ENCODE measurements around the gene SYCP2L.
"Not testable (repeated sequence)": the region's sequence is repeated elsewhere in the genome, so short reads cannot be mapped to it uniquely, and the experiment has no call there.

The SYCP2L gene

DNA sequence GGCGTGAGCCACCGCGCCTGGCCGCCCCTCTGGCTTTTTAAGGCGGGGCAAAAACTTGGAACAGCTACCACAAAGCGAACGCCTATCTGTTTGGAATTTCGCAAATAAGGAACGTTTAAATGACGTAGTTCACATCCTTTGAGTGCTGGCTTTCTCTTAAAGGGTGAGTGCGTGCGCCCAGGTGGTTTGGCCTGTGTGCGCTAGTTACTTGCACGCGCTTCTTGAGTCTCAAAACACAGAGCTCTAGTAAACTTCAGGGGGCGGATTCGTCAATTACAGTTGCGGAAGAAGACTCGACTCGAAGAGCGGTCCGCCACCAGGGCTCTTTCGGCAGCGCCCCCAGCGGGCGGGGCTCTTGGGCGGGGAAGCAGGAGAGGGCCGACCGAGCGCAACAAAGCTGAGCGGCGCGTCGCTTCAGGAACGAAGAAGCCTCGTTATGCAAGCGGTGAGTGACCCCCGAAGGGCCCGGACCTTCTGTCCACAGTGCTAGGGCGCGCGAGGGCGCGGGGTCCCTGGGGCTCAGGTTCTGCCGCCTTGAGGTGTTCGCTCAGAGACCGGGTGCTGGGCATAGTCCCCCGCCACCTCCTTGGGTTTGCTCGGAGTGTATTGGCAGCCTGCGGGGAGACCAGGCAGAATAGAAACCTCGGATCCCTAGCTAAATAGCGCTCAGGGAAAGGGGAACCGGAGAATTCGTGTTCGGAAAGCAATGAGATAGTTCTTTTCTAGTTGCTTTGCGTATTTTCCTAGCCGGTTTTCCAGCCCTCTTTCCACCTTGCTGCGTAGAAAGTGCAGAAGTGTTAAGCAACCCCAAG is at the start of gene SYCP2L:
TSS of gene SYCP2L (plus strand) at position 362 of the 812 bp plus-strand sequence. CDS start at position 437, 75 bp downstream.
- peak; percentile 63 for DNase-seq (ENCODE audit: low spot score)

GRCh38 chr6:10837622-10837994 is 49.2 kb upstream of the SYCP2L start:
- DNase-seq (ENCODE audit: low spot score): peak; percentile 37

DNA sequence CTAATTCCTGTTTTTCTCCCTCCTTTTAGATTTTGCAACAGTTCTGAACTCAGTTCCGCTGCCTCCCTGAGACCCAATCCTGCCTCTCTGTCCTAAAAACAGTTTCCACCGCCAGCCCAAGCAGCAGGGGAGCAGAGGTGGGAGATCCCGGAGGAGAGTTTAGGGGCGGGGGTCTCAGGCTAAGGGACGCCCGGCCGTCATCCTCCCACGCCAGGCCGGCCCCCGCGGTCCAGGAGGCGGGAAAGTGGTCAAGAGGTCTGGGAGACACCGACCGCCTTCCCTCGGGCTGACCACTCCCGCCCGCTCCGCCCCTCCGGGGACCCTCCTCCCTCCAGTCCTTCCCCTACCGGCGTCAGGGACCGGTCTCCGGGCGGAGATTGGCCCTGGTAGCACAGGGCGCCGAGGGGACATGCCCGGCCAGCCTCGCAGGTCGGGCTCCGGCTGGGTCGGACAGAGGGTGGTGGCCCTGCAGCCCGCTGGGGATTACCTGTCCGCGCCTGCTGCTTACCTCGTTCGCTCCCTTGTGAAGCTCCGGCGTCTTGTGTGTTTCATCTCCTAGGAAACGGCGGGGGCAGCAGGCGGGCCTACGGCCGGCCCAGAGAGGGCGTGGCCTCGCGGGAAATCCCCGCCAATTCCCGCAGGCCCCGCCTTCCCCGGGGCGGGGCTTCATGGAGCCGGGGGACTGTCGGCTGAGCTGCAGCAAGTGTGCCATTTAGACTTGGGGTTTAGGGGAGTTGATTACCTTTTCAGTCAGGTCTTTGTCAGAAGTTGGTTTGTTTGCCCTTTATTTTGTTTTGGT is 48.7 kb upstream of the SYCP2L start, which contains the start of gene MAK:
TSS of gene MAK (minus strand) at position 545 of the 799 bp plus-strand sequence. CDS start 7,891 bp downstream, outside the sequence.
- DNase-seq (ENCODE audit: low spot score): peak; percentile 99

DNA sequence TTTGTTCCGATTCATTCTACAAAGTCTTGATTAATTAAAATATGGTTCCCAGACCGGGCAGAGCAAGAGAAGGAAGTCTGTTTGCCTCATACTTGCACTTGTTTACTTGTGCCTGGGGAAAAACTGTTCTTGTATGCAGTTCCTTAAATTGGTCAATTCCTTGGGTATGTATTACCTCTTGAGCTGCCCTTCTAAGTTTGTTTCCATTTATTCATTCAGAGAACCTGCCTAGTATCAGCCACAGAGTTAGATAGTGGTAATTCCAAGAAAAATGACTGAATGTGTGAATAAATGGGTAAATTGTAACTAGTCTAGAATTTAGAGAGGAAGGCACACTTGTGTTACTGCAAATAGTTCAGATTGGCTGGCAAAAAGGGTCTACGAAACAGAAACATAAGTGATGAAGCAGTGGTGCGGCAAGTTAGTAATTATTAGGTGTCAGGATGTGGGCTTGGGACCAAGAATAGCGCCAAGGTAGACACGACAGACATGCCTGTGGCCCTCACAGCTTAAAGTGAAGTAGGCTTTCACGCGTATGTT is 48.0 kb upstream of the SYCP2L start:
- peak; percentile 15 for DNase-seq (ENCODE audit: low spot score)

GRCh38 chr6:10843554-10843953 is 43.3 kb upstream of the SYCP2L start:
- no peak for DNase-seq (ENCODE audit: low spot score)

DNA sequence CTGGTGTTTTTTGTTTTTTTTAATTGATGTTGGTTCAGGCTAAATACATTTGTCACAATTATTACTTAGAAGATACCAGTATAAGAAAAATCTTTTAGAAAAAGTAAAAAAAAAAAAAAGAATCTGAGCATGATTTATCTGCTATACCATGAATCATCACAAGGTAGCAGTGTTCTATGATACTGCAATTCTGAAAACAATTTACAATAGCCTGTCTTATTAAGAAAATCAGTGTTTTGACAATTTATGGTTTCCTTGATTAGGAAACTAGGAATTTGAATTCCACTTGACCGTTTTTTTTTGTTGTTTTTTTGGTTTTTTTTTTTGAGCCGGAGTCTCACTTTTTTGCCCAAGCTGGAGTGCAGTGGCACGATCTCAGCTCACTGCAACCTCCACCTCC is 39.2 kb upstream of the SYCP2L start:
- DNase-seq (ENCODE audit: low spot score): no peak

GRCh38 chr6:10849901-10850300 is 37.0 kb upstream of the SYCP2L start:
- no peak for DNase-seq (ENCODE audit: low spot score)

DNA sequence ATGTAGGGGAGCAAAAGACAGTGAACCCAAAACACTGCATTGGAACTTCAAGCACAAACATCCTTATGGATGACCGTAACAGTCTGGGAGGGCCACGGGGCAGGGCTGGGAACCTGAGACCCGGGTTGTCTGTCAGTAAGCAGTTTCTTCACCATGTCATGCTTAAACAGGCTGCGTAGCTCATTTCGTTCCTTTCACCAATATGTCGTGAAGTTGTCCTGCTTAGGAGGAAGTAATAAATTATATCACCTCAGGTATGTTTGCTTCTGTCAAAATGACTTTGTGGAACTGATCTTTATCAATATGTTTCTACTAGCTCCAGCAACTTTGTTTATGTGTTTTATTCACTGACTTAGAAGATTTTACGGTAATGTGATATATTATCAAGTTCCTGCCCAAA is 36.1 kb upstream of the SYCP2L start:
- no peak for DNase-seq (ENCODE audit: low spot score)

GRCh38 chr6:10852361-10852960 is 34.4 kb upstream of the SYCP2L start:
- no peak for DNase-seq (ENCODE audit: low spot score)

DNA sequence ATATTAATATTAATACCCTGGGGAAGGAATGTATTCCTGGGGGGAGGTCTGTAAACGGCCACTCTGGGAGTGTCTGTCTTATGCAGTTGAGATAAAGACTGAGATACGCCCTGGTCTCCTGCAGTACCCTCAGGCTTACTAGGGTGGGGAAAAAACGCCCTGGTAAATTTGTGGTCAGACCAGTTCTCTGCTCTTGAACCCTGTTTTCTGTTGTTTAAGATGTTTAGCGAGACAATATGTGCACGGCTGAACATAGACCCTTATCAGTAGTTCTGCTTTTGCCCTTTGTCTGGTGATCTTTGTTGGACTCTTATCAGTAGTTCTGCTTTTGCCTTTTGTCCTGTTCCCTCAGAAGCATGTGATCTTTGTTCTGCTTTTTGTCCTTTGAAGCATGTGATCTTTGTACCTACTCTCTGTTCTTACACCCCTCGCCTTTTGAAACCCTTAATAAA is 33.0 kb upstream of the SYCP2L start:
- DNase-seq (ENCODE audit: low spot score): not testable (repeated sequence)

DNA sequence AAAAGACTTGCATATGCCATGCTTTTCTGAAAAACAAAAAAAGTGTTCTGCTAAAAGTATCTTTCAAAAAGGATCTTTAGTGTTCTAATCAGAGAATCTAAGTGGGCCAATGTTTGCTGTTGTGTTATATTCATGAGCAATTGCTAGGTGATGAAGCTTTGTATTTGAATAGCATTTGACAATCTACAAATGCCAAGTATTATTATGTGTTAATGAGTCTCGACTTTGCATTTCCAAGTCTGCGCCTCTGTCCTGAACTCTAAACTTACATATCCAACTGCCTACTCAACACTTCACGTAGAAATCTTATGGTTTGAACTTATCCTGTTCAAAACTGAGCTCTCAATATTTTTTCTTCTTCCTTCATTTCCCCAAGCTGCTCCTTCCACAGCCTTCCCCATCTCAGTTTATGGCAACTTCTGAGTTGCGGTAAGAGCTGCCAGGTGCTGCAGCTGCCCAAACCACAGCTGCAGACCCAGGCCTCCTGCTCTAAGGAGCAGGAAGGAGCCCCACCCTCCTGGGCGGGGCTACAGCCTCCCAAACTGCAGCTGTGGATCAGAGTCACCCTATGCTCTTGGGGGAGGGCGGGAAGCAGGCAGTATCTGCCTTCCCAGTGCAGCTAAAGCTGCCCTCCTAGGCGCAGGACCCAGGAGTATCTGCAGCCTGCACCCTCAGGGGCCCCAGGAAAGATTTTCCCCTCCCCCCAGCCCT is 31.8 kb upstream of the SYCP2L start:
- no peak for DNase-seq (ENCODE audit: low spot score)

- no peak for DNase-seq (ENCODE audit: low spot score)
Measured at GRCh38 chr6:10857259-10857658, 29.6 kb upstream of the SYCP2L start.

DNA sequence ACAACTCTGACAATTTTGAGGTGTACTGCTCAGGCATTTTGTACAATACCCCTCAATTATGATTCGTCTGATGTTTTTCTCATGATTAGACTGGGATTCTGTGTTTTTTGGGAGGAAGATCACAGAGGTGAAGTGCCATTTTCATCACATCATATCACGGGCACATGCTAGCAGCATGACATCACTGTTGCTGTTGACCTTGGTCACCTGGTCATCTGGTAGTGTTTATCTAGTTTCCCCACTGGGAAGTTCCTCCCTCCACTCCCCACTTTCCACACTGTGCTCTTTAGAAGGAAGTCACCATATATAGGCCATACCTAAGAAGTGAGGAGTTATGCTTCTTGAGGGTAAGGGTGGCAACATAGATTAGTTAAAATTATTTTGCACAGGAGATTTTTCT is 25.8 kb upstream of the SYCP2L start:
- no peak for DNase-seq (ENCODE audit: low spot score)

GRCh38 chr6:10862361-10862760 is 24.5 kb upstream of the SYCP2L start:
- no peak for DNase-seq (ENCODE audit: low spot score)

DNA sequence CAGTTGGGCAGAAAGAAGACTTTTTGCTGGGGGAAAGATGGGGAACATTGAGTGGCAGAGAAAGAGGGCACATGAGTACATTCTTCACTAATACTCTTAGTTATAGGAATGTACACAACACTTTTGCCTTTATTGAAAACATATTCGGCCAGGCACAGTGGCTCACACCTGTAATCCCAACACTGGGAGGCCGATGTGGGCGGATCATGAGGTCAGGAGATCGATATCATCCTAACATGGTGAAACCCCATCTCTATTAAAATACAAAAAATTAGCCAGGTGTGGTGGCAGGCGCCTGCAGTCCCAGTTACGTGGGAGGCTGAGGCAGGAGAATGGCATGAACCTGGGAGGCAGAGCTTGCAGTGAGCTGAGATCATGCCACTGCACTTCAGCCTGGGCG is 23.8 kb upstream of the SYCP2L start:
- DNase-seq (ENCODE audit: low spot score): not testable (repeated sequence)

DNA sequence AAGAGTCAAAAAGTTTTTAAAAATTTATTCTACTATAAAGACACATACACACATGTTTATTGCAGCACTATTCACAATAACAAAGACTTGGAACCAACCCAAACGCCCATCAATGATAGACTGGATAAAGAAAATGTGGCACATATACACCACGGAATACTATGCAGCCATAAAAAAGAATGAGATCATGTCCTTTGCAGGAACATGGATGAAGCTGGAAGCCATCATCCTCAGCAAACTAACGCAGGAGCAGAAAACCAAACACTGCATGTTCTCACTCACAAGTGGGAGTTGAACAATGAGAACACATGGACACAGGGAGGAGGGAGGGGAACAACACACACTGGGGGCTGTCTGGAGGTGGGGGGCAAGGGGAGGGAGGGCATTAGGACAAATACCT is 20.1 kb upstream of the SYCP2L start:
- DNase-seq (ENCODE audit: low spot score): not testable (repeated sequence)

DNA sequence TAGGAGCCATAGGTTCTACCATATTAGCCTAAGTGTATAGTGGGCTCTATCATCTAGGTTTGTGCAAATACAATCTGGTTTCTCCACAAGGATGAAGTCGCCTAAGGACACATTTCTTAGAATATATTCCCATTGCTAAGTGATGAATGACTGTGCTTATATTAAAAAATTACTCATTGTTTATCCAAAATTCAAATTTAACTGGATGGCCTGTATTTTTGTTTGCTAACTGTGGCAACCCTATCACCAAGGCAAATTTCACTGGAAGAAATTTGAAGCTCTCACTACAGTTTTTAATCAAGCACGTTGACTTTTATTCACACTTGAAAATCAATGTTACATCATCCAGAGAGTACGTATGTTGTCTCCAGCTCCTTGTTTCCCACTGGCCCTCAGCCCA is 18.9 kb upstream of the SYCP2L start:
- no peak for DNase-seq (ENCODE audit: low spot score)

DNA sequence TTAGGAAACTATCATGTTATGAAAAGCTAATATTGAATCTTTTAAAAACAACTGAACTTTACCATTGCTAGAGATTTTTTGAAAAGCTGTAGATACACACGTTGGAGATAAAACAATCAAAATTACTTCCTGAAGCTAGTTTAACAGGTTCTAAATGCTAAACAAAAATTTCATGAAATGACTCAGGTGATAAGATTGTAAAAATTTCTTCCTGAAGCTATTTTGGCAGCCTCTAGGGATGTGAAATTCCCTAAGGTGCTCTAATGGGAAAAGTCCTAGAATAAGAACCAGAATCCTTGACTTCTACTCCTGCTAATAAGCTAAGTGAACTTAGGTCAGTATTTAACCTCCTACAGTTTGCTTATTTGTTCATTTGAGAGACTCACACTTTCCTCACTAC is 13.5 kb upstream of the SYCP2L start:
- no peak for DNase-seq (ENCODE audit: low spot score)

DNA sequence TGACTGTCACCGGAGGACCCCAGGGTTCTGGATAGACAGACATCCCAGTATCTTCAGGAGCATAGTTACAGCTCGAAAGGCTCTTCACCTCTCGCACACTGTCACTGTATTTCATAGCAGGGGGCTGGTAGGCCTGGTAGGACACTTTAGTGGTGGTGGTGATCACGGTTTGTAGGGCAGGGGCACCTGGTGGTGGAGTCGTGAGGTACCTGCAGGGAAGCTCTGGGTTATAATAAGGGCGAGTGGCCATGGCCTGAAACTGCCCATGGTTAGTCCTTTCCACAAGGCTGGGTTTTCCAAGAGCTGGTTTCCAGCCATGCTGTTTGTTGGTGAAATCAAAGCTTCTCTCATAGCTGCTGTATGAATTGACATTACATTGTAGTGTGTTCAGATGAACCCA is 12.6 kb upstream of the SYCP2L start:
- no peak for DNase-seq (ENCODE audit: low spot score)

DNA sequence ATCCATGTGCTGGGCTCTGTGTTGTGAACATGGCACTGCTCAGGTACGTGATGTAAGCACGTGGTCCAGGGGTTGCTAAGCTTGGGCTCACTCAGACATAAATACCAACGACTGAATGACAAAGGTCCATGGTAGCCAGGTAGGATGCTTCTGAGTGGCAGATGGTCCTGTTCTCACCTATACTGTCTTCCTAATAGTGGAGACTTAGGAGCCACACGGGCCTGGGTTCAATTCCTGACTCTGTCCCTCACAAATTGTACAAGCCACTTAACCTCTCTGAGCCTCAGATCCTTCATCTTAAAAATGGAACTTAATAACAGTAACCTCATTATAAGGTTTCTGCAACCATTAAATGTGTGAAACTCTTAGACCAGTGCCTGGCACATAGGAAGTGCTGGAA is 11.8 kb upstream of the SYCP2L start:
- DNase-seq (ENCODE audit: low spot score): no peak

DNA sequence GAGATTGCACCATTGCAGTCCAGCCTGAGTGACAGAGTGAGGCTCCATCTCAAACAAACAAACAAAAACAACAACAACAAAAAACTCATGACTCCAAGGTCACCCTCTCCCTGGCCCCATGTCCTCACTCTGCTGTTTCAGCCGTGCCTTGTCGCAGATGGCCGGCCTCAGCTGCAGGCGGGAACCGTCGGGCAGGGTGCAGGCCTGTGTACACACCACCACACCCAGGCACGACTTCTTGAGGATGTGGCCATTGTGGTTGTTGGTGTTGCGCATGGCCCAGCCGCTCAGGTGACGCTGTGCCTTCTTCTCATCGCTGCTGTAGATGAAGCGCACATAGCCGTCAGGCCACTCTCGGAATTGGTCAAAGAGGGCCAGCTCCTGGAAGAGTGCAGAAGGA is 9.8 kb upstream of the SYCP2L start:
- DNase-seq (ENCODE audit: low spot score): no peak

DNA sequence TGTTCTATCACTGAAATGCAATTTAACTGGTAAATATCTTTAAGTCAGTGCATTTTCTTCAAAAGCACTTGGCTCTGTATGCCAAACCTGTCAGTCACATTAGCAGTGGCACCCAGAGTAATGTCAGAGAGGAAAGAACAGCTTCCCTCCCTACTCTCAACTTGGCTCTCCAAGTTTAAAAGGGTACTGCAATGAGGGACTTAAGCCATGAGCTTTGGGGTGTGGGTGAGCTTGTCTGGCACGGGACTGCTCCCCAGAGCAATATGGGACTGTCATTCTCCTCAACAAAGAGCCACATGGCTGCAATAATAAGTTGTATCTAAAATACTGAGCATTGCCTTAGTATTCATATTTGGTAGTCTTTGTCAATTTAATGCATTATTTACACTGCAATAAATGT is 9.0 kb upstream of the SYCP2L start:
- DNase-seq (ENCODE audit: low spot score): no peak
